Tibial nerve (tissue), 4 donors: ENCODE data around the gene EXD3. TPM values are rescaled to one million over a fixed set of nuclear protein-coding genes. Genes with fewer than 3 reads are reported as not detected.

Experiments used
- DNase-seq, 2 donors: peaks; one replicate each; pipeline ENCODE4 v3.0.0-alpha.2; 2019; ENCODE audit warnings: low spot score in 2 of 2
- H3K27ac ChIP-seq, 4 donors: fragments of 200-600 bp; sonication (generic) in 3 of 4; one replicate each; pipeline ENCODE4 v1.5.1; 2017 to 2019; ENCODE audit warnings: mild to moderate bottlenecking in 1 of 4
- H3K27me3 ChIP-seq, 2 donors: fragments of 200-600 bp; sonication (generic) in 1 of 2; one replicate each; pipeline versions ENCODE4 v1.5.1 to v1.6.0; 2017 to 2019
- H3K36me3 ChIP-seq, 3 donors: fragments of 200-600 bp; sonication (generic); one replicate each; pipeline ENCODE4 v1.5.1; 2018 to 2019
- H3K4me1 ChIP-seq, 4 donors: fragments of 200-600 bp; sonication (generic) in 3 of 4; one replicate each; pipeline ENCODE4 v1.5.1; 2017 to 2019
- H3K4me3 ChIP-seq, 4 donors: fragments of 200-600 bp; sonication (generic) in 3 of 4; one replicate each; pipeline ENCODE4 v1.5.1; 2017 to 2019; ENCODE audit warnings: mild to moderate bottlenecking in 1 of 4, moderate library complexity in 1 of 4
- H3K9me3 ChIP-seq, 4 donors: fragments of 200-600 bp; sonication (generic) in 3 of 4; one replicate each; pipeline ENCODE4 v1.5.1; 2017 to 2019
- CTCF ChIP-seq, 5 experiments: fragments of 200-600 bp in 3 of 5; fragments of 450-650 bp in 2 of 5; sonication (generic) in 3 of 5; IDR thresholded peaks; one replicate each; pipeline ENCODE4 v1.5.1; 2016 to 2019; ENCODE audit warnings: antibody characterized with exemption in 5 of 5, mild to moderate bottlenecking in 3 of 5, moderate library complexity in 2 of 5
- EP300 ChIP-seq, 2 donors: sonication (generic); formaldehyde crosslinking; IDR thresholded peaks; one replicate each; pipeline ENCODE4 v1.6.1; 2017; ENCODE audit warnings: antibody characterized with exemption in 2 of 2, mild to moderate bottlenecking in 1 of 2
- POLR2A ChIP-seq, 2 donors: fragments of 450-650 bp; IDR thresholded peaks; one replicate each; pipeline ENCODE4 v1.6.1; 2017; ENCODE audit warnings: antibody characterized with exemption in 2 of 2, mild to moderate bottlenecking in 2 of 2, moderate library complexity in 2 of 2
- WGBS, 2 donors: methylation state at CpG; one replicate each; pipeline ENCODE4 v1.1.5; 2018; 5-methylcytosine and 5-hydroxymethylcytosine counted together
- total RNA-seq, 4 donors: library from RNA; depleted of rRNA; stranded (reverse); fragments of >200 nt; gene quantifications; one replicate each; pipeline ENCODE4 v1.1.0, GENCODE V29; 2016

The EXD3 gene
- total RNA-seq, 4 donors from 2014 or later, result 27.6 to 99.9 (median 55.2) TPM

GRCh38 chr9:137375321-137376058 is 47.5 kb downstream of the EXD3 start:
- H3K27ac ChIP-seq, result no peak overlapping the region
- no peaks in the 10 kb centered on the region for H3K27me3 ChIP-seq
- H3K9me3 ChIP-seq, result no peaks in the 10 kb centered on the region
- H3K4me3 ChIP-seq, result no peak overlapping the region
- DNase-seq, result no peak
- WGBS, 2 donors, result 90 to 92% methylated on average over 11 of the region's 11 CpGs
- no peak for TF ChIP-seq EP300 (IDR thresholded peaks at IDR 0.05)
- H3K4me1 ChIP-seq, result peaks cover 0 to 6% (median 0%) of the 10 kb centered on the region in 4 donors
- H3K36me3 ChIP-seq, result peaks cover 0 to 50% (median 0%) of the 10 kb centered on the region in 3 donors

DNA sequence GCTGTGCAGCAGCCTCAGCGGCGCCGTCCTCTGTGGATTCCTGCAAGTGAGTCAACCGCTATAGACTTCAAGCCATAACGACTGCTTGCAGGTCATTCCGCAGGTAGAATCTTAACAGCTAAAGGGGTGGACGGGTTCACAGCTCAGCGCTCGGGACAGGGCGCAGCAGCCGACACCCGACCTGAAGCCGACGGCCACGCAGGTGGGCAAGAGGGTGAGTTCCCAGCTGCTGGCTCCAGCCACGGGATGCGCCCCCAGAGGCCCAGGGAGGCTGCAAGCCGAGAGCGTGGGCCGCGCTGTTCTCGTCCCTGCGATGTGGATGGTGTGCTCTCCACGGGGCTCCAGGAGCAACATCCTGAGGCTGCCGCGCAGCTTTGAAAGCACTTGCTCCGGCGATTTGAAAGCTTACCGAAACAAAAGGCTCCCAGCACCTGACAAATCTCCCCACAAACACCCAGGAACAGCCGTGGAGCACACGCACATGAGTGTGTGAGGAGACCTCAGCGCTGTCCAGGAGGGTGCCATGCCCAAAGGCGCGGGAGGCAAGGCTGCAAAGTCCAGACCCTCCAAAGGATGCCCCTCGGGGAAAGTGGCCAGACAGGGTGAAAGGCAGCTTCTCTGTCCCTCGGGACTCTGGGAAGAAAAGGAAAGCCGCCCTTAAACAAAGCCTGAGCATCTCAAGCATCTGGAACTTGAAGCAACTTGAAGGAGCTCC is 48.7 kb downstream of the EXD3 start:
- Histone ChIP-seq H3K36me3 (peaks cover 0 to 42% (median 0%) of the 10 kb centered on the region in 3 donors), H3K4me3 (no peak overlapping the region), H3K27me3 (no peaks in the 10 kb centered on the region), H3K4me1 (peaks cover 0 to 12% (median 0%) of the 10 kb centered on the region in 4 donors), H3K27ac (no peak overlapping the region), H3K9me3 (no peaks in the 10 kb centered on the region)
- DNase-seq, result no peak
- 92 to 94% methylated on average over 33 to 37 of the region's 37 CpGs for WGBS, 2 donors
- TF ChIP-seq POLR2A (IDR thresholded peaks at IDR 0.05), result no peak
- TF ChIP-seq EP300 (IDR thresholded peaks at IDR 0.05), result no peak
- no peak for TF ChIP-seq CTCF (IDR thresholded peaks at IDR 0.05)

DNA sequence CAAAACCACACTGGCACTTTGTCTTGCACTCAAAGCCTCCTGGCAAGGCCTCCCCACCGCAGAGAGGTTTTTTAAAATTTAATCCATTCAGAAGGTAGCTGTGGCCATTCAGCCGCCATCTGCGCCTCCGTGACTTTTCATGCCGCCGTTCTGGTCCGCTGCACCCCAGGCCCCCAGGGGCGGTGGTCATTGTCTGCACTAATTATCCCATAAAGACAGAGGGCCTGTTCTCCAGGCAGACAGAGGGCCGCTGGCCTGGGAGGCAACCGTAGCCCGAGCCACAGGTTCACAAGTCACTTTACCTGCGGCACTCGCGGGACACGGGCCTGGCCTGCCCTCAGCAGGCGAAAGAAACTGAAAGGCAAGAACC is 49.4 kb downstream of the EXD3 start:
- peaks cover 0 to 42% (median 0%) of the 10 kb centered on the region in 3 donors for H3K36me3 ChIP-seq
- H3K4me3 ChIP-seq, result no peak overlapping the region
- 81 to 90% methylated on average over 16 of the region's 16 CpGs for WGBS, 2 donors
- no peaks in the 10 kb centered on the region for H3K27me3 ChIP-seq
- no peak for DNase-seq
- TF ChIP-seq CTCF (IDR thresholded peaks at IDR 0.05) (no peak), POLR2A (IDR thresholded peaks at IDR 0.05) (no peak), EP300 (IDR thresholded peaks at IDR 0.05) (no peak)
- H3K4me1 ChIP-seq, result peaks cover 0 to 16% (median 0%) of the 10 kb centered on the region in 4 donors
- H3K9me3 ChIP-seq, result no peaks in the 10 kb centered on the region
- no peak overlapping the region for H3K27ac ChIP-seq

DNA sequence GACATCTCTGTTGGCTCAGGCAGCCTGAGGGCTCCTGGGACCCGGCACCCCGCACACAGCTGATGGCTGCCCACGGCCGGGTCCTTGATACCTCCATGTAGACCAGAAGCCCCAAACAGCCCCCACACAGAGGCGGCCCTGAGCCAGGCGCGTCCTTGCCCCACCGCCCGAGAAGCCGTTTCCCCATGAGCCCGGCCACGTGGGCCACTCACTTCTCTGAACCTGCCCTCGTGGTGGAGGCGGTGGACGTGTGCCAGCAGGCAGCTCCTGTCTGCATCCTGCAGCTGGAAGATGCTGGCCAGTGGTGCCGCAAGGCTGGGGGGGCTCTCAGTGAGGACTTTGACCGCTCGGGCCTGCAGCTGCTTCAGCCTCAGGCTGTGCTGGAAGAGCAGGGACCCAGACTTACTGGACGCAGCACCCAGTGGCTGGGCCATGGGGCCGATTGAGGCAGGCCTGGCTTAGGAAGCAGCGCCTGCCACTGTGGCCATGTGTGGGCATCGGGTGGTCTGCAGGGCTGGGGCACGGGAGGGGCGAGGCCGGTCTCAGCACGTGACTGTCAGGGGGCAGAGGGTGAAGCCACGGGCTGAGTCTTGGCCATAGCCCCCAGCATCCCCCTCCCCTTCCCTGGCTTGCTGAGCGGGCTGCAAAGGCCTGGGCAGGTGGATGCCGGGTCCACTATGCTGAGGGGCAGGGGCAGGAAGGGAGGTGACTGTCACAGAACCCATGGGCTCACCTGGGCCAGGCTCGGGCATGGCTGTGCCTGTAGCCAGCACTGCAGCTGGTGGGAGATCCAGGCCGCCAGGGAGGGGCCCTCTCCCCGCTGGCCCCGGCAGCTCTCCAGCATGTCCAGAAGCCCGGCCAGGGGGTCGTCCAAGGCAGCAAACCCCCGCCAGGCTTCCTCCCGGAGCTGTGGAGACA is 50.0 kb downstream of the EXD3 start:
- peaks cover 0 to 42% (median 0%) of the 10 kb centered on the region in 3 donors for H3K36me3 ChIP-seq
- H3K4me3 ChIP-seq, result no peak overlapping the region
- no peaks in the 10 kb centered on the region for H3K9me3 ChIP-seq
- DNase-seq, result no peak
- 84 to 88% methylated on average over 28 to 30 of the region's 37 CpGs for WGBS, 2 donors
- TF ChIP-seq EP300 (IDR thresholded peaks at IDR 0.05) (no peak), POLR2A (IDR thresholded peaks at IDR 0.05) (no peak), CTCF (IDR thresholded peaks at IDR 0.05) (no peak)
- H3K27me3 ChIP-seq, result no peaks in the 10 kb centered on the region
- no peak overlapping the region for H3K27ac ChIP-seq
- H3K4me1 ChIP-seq, result peaks cover 0 to 20% (median 0%) of the 10 kb centered on the region in 4 donors

DNA sequence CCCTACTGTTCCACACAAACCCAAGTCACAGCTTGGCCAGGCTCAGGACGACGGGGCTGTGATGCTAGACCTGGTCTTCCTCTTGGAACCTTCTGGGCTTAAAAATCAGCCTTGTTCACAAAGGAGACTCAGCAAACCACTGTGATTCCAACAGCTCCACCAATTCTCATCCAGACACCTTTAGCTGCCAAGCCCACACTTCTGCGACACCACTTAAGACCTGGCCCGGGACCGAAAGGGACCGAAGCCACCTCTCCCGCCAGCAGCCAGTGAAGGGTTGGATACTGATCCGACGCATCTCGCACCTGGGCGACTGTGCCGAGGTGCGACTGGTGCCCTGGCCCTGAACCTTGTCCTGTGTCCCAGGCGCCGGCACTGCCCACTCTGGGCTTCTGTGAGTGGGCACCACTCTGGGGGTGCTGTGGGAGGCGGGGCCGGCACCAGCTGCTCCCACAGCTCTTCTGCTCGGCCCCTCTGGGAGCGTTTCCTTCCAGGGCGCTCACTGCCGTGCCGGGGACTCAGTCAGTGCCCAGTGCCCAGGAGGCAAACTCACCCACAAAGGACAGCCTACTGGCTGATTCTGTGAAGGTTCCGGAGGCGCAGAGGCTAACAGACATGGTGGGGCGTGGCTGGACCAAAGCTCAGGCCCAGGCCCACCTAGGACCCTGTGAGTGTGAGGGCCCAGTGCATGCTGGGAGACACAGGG is 50.9 kb downstream of the EXD3 start:
- TF ChIP-seq EP300 (IDR thresholded peaks at IDR 0.05) (no peak), CTCF (IDR thresholded peaks at IDR 0.05) (no peak), POLR2A (IDR thresholded peaks at IDR 0.05) (no peak)
- 96 to 97% methylated on average over 15 to 25 of the region's 25 CpGs for WGBS, 2 donors
- no peak for DNase-seq
- Histone ChIP-seq H3K27ac (no peak overlapping the region), H3K27me3 (no peaks in the 10 kb centered on the region), H3K4me3 (no peak overlapping the region), H3K36me3 (peaks cover 0 to 45% (median 0%) of the 10 kb centered on the region in 3 donors), H3K9me3 (no peaks in the 10 kb centered on the region), H3K4me1 (peaks cover 0 to 20% (median 0%) of the 10 kb centered on the region in 4 donors)
